Measurements from ENCODE around the gene CD9. TPM values are rescaled to one million over a fixed set of nuclear protein-coding genes. Genes with fewer than 3 reads are reported as not detected.

Gene CD9
- total and polyA plus RNA-seq, 2 donors (not counting 3 experiments of a cell fraction or from before 2014, with no cell fraction given), result 379 to 1,225 TPM

DNA sequence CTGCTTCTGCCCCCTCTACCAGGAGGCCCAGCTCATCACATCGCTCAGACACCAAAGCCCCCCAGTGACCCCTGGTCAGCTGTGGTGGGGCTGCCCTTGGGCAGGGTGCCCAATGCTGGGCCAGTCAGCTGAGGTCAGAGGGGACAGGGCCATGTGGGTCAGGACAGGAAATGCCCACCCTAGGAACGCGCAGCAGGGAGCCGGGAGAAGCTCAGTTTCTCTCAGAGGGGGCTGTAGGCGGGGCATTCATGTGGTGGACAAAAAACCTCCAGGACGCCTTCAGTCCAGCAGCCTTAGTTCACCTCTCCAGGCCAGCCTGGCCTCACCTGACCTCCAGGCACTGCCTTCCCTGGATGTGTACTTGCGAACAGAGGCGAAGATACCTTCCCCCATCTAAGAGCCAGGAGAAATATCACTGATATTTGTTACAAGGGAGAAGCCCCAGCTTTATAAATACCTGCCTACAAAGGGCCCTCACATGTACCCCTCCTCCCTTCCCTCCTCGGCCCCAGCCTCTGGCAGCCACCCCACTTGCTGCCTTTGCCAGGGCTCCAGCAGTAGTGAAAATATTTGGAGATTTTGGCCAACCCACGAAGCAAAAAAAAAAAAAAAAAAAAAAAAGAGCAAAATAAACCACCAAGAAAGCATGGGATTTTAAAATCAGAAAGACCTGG, 68.4 kb downstream of the CD9 start:
- no peak overlapping the region for H2AFZ ChIP-seq (ENCODE audit: low read depth, low read length)

More for the DNA sequence above, 68.4 kb downstream of the CD9 start:
- Histone ChIP-seq H4K20me1 (replicated peaks; ENCODE audit: control insufficient read depth, extremely low read depth, insufficient read depth, low read length) (no peaks in the 10 kb centered on the region), H3K9ac (replicated peaks; ENCODE audit: extremely low read depth, insufficient read depth, low read length) (no peak overlapping the region), H3K4me1 (ENCODE audit: control insufficient read depth, extremely low read depth, insufficient read depth, low read length) (peaks cover 3% of the 10 kb centered on the region), H3K36me3 (ENCODE audit: control insufficient read depth in 2 of 2, extremely low read depth in 1 of 2, insufficient read depth in 2 of 2, low read length in 2 of 2) (no peaks in the 10 kb centered on the region), H3K9me3 (replicated peaks; ENCODE audit: control insufficient read depth, insufficient read depth, low read length) (no peaks in the 10 kb centered on the region), H3K27me3 (ENCODE audit: control insufficient read depth in 2 of 2, insufficient read depth in 2 of 2, low read length in 2 of 2) (no peaks in the 10 kb centered on the region), H3K79me2 (ENCODE audit: control insufficient read depth, insufficient read depth, low read length) (no peaks in the 10 kb centered on the region), H3K4me2 (ENCODE audit: insufficient read depth, low read length) (no peak overlapping the region), H3K9me1 (replicated peaks; ENCODE audit: control insufficient read depth, extremely low read depth, insufficient read depth, low read length) (no peaks in the 10 kb centered on the region), H3K4me3 (replicated peaks in 1 of 3; ENCODE audit: insufficient read depth in 1 of 3, low read depth in 1 of 3, low read length in 3 of 3) (no peak overlapping the region), H3K27ac (ENCODE audit: insufficient read depth, low read depth, low read length) (no peak overlapping the region)
- no peak for FAIRE-seq
- no peak for TF ChIP-seq FOS (IDR thresholded peaks at IDR 0.05; ENCODE audit: borderline replicate concordance, insufficient read depth, low read length)
- no peak for TF ChIP-seq POLR2A (IDR thresholded peaks at IDR 0.05; ENCODE audit: low read depth, low read length)
- no peak for TF ChIP-seq POLR2AphosphoS5 (IDR thresholded peaks at IDR 0.05; ENCODE audit: insufficient read depth, low read depth, low read length)
- TF ChIP-seq, protein P1, sequence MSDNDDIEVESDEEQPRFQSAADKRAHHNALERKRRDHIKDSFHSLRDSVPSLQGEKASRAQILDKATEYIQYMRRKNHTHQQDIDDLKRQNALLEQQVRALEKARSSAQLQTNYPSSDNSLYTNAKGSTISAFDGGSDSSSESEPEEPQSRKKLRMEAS (IDR thresholded peaks at IDR 0.05; ENCODE audit: insufficient read depth, insufficient read length), result no peak
- no peak for TF ChIP-seq JUN (IDR thresholded peaks at IDR 0.05; ENCODE audit: borderline replicate concordance, insufficient read depth, insufficient read length, low read depth)
- no peak for TF ChIP-seq EZH2 (IDR thresholded peaks at IDR 0.05; ENCODE audit: borderline replicate concordance, low read depth, low read length, severe bottlenecking)
- TF ChIP-seq GATA2 (IDR thresholded peaks at IDR 0.05; ENCODE audit: insufficient read depth, insufficient read length, low read depth, low read length), result no peak
- TF ChIP-seq, protein P2, sequence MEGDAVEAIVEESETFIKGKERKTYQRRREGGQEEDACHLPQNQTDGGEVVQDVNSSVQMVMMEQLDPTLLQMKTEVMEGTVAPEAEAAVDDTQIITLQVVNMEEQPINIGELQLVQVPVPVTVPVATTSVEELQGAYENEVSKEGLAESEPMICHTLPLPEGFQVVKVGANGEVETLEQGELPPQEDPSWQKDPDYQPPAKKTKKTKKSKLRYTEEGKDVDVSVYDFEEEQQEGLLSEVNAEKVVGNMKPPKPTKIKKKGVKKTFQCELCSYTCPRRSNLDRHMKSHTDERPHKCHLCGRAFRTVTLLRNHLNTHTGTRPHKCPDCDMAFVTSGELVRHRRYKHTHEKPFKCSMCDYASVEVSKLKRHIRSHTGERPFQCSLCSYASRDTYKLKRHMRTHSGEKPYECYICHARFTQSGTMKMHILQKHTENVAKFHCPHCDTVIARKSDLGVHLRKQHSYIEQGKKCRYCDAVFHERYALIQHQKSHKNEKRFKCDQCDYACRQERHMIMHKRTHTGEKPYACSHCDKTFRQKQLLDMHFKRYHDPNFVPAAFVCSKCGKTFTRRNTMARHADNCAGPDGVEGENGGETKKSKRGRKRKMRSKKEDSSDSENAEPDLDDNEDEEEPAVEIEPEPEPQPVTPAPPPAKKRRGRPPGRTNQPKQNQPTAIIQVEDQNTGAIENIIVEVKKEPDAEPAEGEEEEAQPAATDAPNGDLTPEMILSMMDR (IDR thresholded peaks at IDR 0.05; ENCODE audit: extremely low read depth in 1 of 2, insufficient read depth in 1 of 2, low read depth in 1 of 2, low read length in 2 of 2), result no peak
- TF ChIP-seq MYC (IDR thresholded peaks at IDR 0.05; ENCODE audit: low read depth, low read length), result no peak
- no peak for DNase-seq (ENCODE audit: low read depth, low spot score)
- POLR2A ChIA-PET, result no interaction called here
- CTCF ChIA-PET, result interaction anchor here (1.4 to 2.0 kb wide), 2 partner anchors 10 to 16 kb away, joined by 4 to 8 read pairs; no protein-coding TSS in a partner anchor
- dilution Hi-C loops (cut with MboI; ENCODE audit: extremely low pct_ligation_motif_present, low sequenced_read_pairs), result no loop called here
- no TSS peak for BruUV-seq (replicated peaks)
- intact Hi-C loops (cut with micrococcal nuclease), result no loop called here
